Embryonic facial prominence (tissue), 1 donor: ENCODE measurements around the gene NDUFB8.

Experiments
- DNase-seq: peaks from one replicate; pipeline ENCODE4 v3.0.0-alpha.2; 2016; ENCODE audit errors: extremely low spot score

The NDUFB8 gene

DNA sequence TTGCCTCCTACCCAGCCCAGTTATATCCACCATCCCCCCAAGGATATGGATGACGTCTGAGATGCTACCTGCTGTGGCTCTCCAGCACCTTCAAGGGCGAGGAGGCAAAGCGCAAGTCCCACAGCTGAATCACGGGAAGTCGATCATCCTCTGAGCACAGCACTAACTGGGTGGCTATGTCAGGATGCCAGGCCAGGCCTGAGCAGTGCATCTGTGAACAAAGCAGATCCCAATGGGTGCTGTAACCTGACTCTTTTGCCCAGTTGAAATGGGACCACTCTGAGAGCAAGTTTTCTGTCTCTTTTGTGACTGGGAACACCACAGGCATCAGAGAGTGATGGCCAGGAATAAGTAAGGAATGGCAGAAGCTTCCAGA is 22.3 kb downstream of the NDUFB8 start:
- no peak for DNase-seq

DNA sequence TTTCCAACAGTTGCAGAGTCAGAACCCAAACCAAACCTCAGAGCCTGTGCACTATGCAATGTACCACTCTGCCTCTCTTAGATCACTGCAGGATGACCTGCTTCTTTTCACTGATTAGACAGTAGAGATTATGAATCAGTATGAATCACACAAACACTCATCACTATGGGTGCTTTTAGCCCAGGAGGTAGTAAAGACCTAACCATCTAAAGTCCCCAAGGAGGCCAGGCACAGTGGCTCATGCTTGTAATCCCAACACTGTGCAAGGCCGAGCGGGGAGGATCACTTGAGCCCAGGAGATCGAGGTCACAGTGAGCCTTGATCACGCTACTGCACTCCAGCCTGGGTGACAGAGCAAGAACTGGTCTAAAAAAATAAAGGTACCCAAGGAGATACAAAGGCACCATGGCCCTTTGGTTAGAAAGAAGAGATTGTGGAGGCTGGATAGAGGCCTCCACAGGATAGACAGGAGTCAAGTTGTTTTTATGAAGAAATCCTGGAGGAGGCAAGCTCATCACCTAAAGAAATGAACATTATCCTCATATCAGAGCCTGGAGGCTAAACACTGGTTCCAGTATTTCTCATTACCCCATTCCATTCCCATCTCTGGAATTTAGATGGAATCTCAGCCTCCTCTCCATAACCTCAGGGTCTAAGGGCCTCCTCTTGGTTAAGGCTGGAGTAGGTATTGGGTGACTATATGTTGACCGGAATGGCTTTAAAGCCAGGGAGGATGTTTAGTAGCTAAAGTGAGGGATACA is 22.9 kb downstream of the NDUFB8 start:
- no peak for DNase-seq

DNA sequence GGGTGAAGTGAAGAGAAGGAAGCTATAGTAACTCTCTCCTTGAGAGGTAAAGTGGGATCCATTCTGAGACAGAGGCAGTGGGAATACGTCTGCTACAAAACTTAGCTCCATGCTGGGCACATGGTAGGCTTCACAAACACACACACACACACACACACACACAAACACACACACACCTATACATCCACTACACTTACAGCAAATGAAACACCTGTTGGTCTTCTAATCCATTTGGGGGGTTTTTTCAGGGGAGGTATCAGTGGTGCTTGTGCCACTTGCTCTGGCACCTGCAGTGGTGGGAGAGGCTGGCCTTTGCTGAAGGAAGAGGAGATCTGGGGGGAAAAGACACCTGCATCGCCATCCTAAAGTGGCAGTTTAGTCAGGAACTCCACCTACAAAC is 24.5 kb downstream of the NDUFB8 start:
- DNase-seq = no peak

DNA sequence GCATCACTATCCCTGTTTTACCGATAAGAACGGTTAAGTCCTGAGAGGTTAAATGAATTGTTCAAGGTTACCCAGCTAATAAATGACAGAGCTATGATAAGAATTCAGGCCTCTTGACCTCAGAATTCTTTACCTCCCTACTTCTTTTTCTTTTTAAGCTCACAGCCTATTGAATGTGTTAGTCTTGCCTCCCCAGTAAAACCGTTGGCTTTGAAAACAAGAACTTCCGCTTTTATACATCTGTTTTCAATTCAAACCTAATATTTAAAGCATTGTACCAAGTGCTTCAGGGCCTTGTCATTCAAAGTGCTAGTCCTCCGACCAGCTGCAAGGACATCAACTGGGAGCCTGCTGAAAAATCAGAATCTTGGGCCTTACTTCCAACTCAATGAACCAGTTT is 25.6 kb downstream of the NDUFB8 start:
- DNase-seq = no peak

DNA sequence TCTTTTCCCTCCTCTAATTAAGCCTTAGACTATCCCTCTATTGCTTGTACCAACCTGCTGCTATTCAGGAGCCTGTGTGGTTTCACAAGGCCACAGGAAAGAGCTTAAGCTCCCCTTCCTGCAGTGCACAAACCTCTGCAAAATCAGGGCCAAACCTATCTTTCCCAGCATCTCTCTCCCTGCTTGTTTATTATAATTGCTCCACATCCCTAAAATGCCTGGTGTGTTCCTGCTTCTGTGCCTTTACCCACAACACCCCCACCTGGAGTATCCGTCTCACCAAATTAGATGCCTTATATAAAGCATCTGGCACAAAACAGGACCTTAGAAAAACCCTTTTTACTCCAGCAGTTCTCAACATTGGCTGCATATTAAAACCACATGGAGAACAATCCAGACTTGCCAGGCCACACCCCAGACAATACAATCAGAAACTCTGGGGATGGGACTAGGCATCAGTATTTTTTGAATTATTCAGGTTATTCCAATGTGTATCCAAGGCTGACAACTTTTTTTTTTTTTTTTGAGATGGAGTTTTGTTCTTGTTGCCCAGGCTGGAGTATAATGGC is 26.7 kb downstream of the NDUFB8 start:
- peak; percentile 12 for DNase-seq

DNA sequence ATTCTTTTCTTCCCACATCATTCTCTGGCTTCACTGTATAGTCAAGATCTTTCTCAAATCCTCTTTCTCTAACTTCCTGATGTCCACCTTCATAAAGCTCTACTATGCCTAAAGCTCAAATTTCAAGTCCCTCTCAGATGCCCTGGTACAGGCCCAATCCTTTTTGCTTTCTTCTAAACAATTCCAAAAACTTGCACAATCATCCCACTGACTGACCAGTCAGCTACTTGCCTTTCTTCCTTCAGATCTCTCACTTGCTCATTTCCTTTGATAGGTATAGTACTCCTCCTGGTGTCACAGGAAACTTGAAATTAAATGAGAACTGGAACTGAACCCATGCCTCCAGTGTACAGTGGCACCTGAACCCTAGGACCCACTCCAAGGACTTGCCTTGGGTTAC is 28.2 kb downstream of the NDUFB8 start:
- DNase-seq = no peak

DNA sequence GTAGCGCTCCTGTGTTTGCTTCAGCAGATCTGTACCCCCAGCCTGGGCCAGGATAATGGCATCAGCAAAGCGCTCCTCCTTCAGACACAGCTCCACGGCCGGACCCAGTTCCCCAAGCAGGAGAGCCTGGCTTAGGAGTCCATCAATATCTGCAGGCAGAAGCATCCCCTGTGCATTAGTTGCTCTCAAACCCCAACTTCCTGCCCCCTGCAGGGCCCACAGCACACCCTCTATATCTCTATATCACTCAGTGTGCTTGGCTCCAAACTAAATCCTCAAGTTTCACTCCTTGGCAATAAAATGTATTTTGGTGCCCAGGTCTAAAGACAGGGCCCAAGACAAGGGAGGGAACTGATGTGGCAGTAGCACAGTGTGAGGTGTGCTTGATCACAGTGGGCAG is 31.6 kb downstream of the NDUFB8 start:
- no peak for DNase-seq

DNA sequence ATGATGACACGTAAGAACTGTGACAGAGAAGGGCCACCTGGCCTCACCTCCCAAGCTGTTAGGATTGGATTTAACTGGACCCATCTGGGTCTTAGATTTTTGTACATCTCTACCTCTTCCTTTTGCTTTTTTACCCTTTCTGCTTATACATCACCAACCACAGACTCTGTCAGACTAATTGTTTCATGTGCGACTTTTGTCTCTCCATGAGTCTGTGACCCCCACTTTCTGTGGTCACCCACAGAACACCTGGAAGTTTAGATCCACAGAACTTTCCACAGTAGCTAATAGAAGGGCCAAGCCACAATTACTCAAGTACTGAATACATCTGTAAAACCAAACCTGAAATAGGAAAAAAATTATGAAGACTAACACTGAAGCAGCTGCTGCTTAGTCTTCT is 33.1 kb downstream of the NDUFB8 start:
- DNase-seq = no peak

DNA sequence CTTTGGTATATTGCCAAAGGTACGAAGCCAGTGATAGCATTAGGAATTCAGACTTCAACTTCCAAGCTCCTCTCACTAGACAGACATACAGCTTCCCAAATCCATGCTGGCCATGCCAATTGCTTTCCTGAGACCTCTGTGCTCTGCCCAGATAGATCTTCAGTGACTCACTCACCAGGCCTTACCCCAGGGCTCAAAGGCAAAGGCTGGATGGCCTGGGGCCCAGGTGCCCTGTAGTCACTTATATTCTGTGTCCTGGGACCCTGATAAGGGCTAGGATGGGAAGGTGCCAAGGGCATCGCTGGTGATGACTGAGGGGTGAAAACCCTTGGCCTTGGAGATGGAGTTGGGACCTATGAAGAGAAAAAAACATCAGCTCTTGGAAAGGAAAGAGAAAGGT is 39.1 kb downstream of the NDUFB8 start:
- DNase-seq = no peak

DNA sequence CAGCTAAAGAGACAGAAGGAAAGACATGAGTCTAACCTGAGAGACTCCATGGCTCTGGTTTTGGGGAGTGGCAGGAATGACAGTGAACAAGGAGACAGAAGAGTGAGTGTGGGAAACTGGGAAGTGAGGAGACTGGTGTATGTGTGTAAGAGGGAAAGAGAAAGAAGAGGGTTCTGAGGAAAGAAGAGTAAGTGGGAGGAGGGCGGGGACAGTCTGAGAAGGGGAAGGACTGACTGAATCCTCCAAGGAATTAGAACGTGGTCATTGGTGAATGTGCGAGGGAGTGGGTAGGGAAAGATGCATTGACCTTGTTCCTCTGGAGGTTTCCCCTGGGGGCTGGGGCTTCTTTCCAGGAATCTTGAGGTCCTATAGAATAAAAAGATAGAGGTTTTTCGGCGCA is 40.3 kb downstream of the NDUFB8 start:
- no peak for DNase-seq

DNA sequence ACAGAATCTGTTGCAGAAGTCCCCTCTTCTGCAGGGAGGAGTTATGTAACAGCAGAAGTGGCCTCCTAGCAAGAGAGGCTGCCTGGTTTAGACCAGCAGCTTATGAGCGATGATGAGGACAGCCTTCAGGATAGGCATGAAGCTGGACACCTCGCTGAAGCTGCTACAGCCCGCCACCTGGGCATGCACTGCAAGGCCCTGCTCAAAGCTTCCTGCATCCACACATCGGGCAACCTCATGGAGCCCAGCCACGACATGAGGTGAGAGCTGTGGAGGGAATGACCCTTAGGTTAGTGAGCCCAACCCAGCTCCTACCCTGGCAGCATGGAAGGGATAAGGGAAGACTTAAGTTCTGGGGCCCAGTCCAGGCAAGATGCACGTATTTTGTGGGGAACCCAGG is 42.1 kb downstream of the NDUFB8 start:
- no peak for DNase-seq

DNA sequence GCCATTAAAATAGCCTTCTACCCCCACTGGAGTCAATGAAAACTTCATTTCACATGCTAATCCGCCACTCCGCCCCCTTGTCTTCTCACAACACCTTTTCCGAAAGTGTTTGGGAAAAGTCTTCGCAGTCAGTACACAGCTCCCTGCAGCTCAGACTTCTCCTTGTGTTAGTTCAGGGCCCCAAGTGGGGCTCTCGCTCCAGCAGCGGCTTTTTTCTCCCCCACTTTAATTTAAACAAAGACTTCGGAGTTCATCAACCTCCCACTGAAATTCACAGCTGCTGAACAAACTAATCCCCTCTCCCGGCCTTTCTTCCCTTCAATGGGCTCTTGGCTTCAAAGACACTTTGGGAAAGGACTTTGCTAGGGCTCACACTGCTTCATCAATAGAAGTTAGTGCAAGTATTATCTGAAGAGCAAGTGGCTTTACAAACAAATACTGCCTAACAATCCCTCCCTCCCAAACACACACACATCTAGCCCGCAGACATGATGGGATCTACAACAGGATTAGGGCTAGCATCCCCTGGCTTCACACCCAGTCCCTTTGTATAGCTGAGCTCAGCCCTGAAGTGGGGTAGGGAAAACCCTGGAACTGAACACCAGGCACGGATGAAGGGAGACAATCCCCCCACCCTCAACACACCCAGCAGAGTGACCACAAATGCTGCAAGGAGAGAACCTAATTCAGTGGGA is 43.7 kb downstream of the NDUFB8 start:
- no peak for DNase-seq

DNA sequence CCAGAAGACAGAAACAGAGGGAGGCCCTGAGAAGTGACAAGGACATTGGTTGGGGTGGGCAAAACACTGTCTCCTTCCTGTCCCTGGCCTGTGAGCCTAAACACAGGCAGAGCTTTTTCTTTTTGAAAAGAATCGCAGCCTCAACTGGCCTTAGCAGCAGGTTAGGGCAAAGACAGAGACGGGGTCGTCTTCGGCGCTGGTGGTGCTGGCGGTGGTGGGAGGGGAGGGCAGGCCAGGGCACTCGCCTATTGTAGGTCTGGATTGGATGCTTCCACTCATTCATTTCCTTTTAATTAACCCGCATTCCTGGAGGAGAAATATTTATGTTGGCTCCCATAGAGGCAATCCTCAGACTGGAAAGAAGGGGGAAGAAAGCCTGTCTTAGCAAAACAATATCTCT is 44.3 kb downstream of the NDUFB8 start:
- no peak for DNase-seq

DNA sequence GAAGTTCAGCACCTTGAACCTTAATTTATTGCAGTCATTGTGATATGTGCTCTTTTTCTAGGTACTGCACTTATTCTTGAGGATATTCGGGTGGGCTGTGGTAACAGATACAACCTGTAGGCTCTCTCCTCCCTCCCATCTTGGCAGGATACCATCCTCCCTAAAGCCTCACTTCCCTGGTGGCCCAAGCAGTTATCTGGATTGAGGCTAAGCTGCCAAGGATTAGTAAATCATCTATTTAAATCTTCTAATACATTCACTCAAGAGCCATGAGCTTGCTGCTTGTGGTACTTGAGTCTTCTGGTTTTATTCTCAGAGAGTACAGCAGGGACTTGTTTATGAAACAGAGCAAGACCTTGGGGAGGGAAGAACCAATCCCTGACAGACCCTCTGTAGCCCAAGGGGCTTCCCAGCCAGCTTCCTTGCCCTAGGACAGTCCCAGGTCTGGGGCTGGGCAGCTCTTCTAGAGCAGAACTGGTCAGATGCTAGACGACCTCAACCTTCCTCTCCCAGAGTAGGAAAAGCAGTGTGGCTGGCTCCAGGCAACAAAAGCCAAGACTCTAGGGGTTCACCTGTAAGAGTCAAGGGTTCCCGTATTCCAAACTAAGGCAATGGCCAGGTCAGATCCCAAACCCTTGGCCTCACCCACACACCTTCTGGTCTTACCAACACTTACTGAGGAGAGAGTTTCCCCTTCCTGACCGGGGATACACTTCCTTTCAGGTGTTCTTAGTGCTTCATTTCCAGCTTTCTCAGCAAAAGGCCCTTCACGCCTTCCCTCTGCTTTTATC is 45.6 kb downstream of the NDUFB8 start:
- no peak for DNase-seq

DNA sequence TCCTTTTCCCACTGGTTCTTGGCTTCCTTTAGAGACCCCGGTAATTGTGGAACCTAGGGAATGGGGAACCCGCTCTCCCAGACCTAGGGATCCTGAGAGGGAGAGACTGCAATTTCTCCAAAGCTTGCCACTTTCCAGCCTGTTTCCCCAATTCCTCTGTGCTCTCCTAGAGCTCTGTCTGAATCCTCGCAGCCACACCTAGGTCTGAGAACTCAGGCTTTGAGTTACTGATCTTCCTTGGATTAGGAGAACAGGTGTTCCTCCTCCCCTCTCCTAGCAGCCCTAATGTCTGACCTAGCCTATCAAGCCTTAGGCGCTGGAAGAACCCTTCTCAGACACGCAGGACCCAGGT is 46.9 kb downstream of the NDUFB8 start:
- DNase-seq = no peak

DNA sequence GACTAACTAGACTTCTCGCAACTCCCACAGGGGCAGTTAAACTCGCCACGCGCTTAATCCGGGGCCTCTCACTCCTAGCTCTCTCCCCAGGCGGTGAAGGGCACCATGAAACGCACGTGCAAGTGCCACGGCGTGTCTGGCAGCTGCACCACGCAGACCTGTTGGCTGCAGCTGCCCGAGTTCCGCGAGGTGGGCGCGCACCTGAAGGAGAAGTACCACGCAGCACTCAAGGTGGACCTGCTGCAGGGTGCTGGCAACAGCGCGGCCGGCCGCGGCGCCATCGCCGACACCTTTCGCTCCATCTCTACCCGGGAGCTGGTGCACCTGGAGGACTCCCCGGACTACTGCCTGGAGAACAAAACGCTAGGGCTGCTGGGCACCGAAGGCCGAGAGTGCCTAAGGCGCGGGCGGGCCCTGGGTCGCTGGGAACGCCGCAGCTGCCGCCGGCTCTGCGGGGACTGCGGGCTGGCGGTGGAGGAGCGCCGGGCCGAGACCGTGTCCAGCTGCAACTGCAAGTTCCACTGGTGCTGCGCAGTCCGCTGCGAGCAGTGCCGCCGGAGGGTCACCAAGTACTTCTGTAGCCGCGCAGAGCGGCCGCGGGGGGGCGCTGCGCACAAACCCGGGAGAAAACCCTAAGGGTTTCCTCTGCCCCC is 47.4 kb downstream of the NDUFB8 start:
- DNase-seq = peak; percentile 24

DNA sequence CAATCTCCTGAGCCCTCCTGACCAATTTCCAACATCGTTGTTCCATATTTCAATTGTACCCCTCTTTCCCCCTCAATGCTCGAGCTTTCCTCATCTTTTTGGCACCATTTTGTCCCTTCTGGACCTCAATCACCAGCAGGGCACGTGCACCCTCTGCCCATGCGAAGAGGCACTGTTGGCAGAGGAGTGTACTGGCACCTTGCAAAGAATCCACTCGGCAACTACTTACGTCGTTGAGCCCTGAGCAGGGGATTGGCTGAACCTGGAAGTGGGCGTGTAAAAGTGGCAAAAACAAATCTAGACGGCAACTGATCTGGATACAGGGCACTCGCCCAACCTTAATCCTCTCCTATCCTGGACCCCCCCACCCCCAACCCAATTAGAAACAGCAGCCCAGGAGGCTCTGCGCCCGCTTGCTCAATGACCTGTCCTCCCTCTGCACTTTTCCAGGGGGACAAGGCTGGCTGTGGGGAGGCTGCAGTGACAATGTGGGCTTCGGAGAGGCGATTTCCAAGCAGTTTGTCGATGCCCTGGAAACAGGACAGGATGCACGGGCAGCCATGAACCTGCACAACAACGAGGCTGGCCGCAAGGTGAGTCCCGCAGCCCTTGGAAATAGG is 48.1 kb downstream of the NDUFB8 start:
- DNase-seq = peak; percentile 68

DNA sequence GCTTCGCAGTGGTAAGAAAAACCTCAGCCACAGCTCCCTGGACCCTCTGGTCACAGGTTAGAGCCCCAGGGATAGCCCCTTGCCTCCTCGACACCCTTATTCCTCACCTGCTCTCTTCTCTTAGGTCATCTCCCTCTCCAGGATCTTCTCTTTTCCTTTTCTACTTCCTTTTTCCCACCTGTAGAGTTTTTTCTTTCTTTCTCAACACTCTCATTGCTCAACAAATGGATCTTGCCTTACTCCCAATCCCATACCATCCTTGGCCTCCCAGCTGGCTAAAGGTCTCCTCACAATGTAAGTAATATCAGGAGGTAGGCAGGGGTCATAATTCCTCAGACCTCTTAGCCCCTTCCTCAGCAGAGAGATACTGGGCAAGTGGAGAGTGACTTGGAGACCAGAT is 49.7 kb downstream of the NDUFB8 start:
- DNase-seq = no peak

DNA sequence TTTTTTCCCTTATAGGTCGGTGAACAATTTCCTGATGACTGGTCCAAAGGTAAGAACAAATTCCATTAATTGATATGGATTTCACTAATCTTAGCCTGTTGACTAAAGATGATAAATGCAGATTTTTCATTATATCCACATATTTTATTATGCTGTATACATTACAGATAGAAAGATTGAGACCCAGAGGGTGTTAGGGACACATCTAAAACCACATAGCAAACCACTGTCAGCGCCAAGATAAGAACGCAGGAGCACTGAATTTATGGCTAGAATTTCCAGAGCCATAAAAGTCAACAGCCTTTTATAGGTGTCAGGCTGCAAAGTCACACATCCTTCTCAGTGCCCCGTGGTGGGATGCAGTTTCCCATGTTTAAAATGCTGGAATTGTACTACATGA is 50.6 kb downstream of the NDUFB8 start:
- DNase-seq = no peak

DNA sequence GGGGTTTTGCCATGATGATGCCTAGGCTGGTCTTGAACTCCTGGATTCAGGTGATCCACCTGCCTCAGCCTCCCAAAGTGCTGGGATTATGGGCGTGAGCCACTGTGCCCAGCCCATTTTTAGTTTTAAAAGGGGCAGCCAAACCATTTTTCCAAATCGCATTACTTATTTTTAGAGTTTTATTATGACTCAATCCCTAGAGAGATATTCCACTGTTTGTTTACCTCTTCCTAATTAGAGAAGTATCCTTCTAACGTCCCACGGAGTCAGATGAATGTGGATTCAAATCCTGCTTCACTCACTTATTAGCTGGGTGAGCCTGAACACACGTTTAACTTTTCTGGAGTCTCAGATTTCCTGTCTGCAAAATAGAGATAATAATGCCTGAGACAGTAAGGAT is 51.7 kb downstream of the NDUFB8 start:
- DNase-seq = no peak
